ENCODE data around the gene PAEP. TPM values are rescaled to one million over a fixed set of nuclear protein-coding genes. Genes with fewer than 3 reads are reported as not detected.

Gene PAEP
- total and polyA plus RNA-seq, 4 donors: 0.37 to 3.0 (median 0.98) TPM; not detected in 1

DNA sequence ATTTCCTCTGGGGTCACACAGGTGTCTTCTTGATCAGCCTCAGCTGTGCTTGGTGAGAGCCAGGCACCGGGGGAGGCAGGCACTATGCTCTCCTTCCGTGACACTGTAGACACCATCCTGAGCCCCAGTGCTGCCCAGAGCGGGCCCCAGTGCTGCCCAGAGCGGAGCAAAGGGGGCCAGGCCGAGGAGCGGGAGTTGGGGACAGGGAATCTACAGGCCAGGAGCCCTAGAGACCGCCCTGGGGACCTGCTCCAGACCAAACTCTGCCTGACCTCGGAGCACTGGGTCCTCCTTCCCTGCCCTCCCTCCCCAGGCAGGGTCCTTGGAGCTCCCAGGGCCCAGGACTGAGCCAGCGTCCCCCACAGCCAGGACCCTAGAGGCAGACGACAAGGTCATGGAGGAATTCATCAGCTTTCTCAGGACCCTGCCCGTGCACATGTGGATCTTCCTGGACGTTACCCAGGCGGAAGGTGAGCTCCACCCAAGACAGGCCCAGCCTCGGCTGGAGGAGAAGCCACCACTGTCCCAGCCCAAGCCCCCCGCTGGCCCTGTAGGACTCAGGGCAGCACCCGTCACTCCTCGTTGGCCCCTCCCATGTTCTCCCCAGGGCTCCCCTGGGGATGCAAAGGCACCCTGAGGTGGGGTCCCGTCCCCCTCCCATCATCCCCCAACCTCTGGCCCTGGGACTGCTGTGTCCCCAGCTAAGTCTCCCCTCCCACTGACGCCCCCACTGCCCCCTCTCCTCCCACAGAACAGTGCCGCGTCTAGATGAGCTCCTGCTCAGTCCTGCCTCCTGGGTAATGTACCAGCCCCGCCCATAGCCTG is 30.2 kb downstream of the PAEP start:
- Histone ChIP-seq H3K27me3 (ENCODE audit: control insufficient read depth in 3 of 3, insufficient read depth in 3 of 3, low read length in 2 of 3) (peaks cover 0 to 3% (median 0%) of the 10 kb centered on the region in 3 donors), H3K9me3 (ENCODE audit: control insufficient read depth in 4 of 4, insufficient read depth in 3 of 4, low read length in 3 of 4) (peaks cover 0 to 4% (median 1%) of the 10 kb centered on the region in 4 donors), H3K27ac (ENCODE audit: low read depth in 1 of 2, low read length in 1 of 2) (no peak overlapping the region), H3K4me1 (ENCODE audit: control insufficient read depth in 5 of 5, insufficient read depth in 5 of 5, low read length in 5 of 5) (no peaks in the 10 kb centered on the region), H3K4me3 (no peak overlapping the region), H3K9ac (ENCODE audit: insufficient read depth in 1 of 2, low read length in 2 of 2) (no peak overlapping the region), H3K36me3 (ENCODE audit: control insufficient read depth in 4 of 4, insufficient read depth in 4 of 4, low read length in 4 of 4) (no peaks in the 10 kb centered on the region)
- 79 to 83% methylated on average over 21 to 22 of the region's 22 CpGs for WGBS, 2 donors
- no peak for DNase-seq
- TF ChIP-seq, protein P1, sequence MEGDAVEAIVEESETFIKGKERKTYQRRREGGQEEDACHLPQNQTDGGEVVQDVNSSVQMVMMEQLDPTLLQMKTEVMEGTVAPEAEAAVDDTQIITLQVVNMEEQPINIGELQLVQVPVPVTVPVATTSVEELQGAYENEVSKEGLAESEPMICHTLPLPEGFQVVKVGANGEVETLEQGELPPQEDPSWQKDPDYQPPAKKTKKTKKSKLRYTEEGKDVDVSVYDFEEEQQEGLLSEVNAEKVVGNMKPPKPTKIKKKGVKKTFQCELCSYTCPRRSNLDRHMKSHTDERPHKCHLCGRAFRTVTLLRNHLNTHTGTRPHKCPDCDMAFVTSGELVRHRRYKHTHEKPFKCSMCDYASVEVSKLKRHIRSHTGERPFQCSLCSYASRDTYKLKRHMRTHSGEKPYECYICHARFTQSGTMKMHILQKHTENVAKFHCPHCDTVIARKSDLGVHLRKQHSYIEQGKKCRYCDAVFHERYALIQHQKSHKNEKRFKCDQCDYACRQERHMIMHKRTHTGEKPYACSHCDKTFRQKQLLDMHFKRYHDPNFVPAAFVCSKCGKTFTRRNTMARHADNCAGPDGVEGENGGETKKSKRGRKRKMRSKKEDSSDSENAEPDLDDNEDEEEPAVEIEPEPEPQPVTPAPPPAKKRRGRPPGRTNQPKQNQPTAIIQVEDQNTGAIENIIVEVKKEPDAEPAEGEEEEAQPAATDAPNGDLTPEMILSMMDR (IDR thresholded peaks at IDR 0.05; ENCODE audit: control extremely low read depth, extremely low read depth): no peak
- no peak for ATAC-seq (ENCODE audit: insufficient read depth, low FRiP score)

DNA sequence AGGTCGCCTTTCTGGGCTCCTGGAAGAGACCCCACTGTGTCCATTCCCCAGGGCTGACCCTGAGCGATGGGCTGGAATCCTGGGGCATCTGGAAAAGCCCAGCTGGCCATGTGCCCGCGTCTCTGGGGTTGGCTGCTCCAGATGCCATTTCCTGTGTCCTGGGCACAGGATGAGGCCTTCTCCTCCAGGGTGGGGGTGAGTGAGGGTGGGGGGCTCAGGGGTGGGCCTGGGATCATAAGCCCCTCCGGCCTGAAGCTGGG is 30.7 kb downstream of the PAEP start:
- H3K27me3 ChIP-seq (ENCODE audit: control insufficient read depth in 3 of 3, insufficient read depth in 3 of 3, low read length in 2 of 3): peaks cover 0 to 5% (median 0%) of the 10 kb centered on the region in 3 donors
- ATAC-seq (ENCODE audit: insufficient read depth, low FRiP score): no peak
- 70 to 72% methylated on average over 5 of the region's 5 CpGs for WGBS, 2 donors
- H3K9me3 ChIP-seq (ENCODE audit: control insufficient read depth in 4 of 4, insufficient read depth in 3 of 4, low read length in 3 of 4): peaks cover 0 to 4% (median 1%) of the 10 kb centered on the region in 4 donors
- no peak for DNase-seq
- no peak overlapping the region for H3K27ac ChIP-seq (ENCODE audit: low read depth in 1 of 2, low read length in 1 of 2)
- H3K4me3 ChIP-seq: no peak overlapping the region
- TF ChIP-seq, protein P1 (IDR thresholded peaks at IDR 0.05; ENCODE audit: control extremely low read depth, extremely low read depth): no peak
- no peak overlapping the region for H3K9ac ChIP-seq (ENCODE audit: insufficient read depth in 1 of 2, low read length in 2 of 2)
- no peaks in the 10 kb centered on the region for H3K36me3 ChIP-seq (ENCODE audit: control insufficient read depth in 4 of 4, insufficient read depth in 4 of 4, low read length in 4 of 4)
- H3K4me1 ChIP-seq (ENCODE audit: control insufficient read depth in 5 of 5, insufficient read depth in 5 of 5, low read length in 5 of 5): no peaks in the 10 kb centered on the region

DNA sequence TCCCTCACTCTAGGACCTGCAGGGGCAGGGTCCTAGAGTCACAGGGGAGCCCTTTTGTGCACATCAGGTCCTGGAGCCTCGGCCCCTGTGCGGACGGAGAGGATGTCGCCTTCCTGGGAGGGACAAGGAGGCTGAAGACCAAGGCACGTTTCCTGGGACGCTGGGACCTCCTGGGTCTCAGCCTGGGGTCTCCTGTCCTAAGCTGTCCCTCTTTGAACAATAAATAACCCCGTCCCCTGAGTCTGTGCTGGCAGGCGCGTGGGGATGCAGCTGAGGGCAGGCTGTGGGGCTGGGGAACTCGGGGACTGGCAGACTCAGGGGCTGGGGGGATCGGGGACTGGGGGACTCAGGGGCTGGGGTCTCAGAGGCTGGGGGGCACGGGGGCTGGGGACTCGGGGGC is 31.1 kb downstream of the PAEP start:
- no peaks in the 10 kb centered on the region for H3K36me3 ChIP-seq (ENCODE audit: control insufficient read depth in 4 of 4, insufficient read depth in 4 of 4, low read length in 4 of 4)
- no peak overlapping the region for H3K4me3 ChIP-seq
- no peak overlapping the region for H3K27ac ChIP-seq (ENCODE audit: low read depth in 1 of 2, low read length in 1 of 2)
- no peak overlapping the region for H3K9ac ChIP-seq (ENCODE audit: insufficient read depth in 1 of 2, low read length in 2 of 2)
- H3K9me3 ChIP-seq (ENCODE audit: control insufficient read depth in 4 of 4, insufficient read depth in 3 of 4, low read length in 3 of 4): peaks cover 0 to 4% (median 1%) of the 10 kb centered on the region in 4 donors
- TF ChIP-seq, protein P1 (IDR thresholded peaks at IDR 0.05; ENCODE audit: control extremely low read depth, extremely low read depth): no peak
- no peaks in the 10 kb centered on the region for H3K4me1 ChIP-seq (ENCODE audit: control insufficient read depth in 5 of 5, insufficient read depth in 5 of 5, low read length in 5 of 5)
- ATAC-seq (ENCODE audit: insufficient read depth, low FRiP score): no peak
- no peak for DNase-seq
- 86 to 93% methylated on average over 12 to 13 of the region's 13 CpGs for WGBS, 2 donors
- peaks cover 0 to 5% (median 0%) of the 10 kb centered on the region in 3 donors for H3K27me3 ChIP-seq (ENCODE audit: control insufficient read depth in 3 of 3, insufficient read depth in 3 of 3, low read length in 2 of 3)
